ENCODE measurements around the gene NFATC1.

Gene NFATC1

DNA sequence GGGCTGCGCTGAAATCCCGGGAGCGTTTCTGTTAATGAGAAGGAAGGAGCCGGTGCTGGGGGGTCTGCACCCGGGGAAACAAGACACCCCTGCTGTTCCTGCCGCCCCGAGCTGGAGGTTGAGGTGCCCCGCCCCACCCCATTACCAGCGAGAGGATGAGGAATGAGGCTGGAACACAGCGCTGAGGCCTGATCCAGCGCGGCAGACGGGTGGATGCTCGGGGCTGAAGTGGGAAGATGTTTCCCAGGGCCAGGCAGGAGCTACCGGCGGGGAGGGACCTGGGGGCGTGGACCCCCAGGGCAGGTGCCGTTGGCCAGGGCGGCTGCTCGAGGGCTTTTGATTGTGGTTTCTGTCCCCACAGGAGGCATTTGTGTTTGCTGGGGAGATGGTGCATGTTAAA, 149.5 kb downstream of the NFATC1 start:
- H3K36me3 ChIP-seq (ENCODE audit: insufficient read depth, low read length), result no peaks in the 10 kb centered on the region
- H3K4me3 ChIP-seq (ENCODE audit: low read depth in 1 of 2, low read length in 2 of 2), result no peak overlapping the region
- H3K9me3 ChIP-seq (ENCODE audit: insufficient read depth, low read length, severe bottlenecking), result no peaks in the 10 kb centered on the region
- TF ChIP-seq, protein P1, sequence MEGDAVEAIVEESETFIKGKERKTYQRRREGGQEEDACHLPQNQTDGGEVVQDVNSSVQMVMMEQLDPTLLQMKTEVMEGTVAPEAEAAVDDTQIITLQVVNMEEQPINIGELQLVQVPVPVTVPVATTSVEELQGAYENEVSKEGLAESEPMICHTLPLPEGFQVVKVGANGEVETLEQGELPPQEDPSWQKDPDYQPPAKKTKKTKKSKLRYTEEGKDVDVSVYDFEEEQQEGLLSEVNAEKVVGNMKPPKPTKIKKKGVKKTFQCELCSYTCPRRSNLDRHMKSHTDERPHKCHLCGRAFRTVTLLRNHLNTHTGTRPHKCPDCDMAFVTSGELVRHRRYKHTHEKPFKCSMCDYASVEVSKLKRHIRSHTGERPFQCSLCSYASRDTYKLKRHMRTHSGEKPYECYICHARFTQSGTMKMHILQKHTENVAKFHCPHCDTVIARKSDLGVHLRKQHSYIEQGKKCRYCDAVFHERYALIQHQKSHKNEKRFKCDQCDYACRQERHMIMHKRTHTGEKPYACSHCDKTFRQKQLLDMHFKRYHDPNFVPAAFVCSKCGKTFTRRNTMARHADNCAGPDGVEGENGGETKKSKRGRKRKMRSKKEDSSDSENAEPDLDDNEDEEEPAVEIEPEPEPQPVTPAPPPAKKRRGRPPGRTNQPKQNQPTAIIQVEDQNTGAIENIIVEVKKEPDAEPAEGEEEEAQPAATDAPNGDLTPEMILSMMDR (IDR thresholded peaks at IDR 0.05; ENCODE audit: borderline replicate concordance, extremely low read depth, low read length, poor library complexity, severe bottlenecking), result no peak
- TF ChIP-seq EZH2 (IDR thresholded peaks at IDR 0.05; ENCODE audit: borderline replicate concordance, low read depth, low read length, severe bottlenecking), result no peak
- DNase-seq (no peak), ATAC-seq (ENCODE audit: insufficient read depth, low read depth) (no peak)
- H3K4me1 ChIP-seq (ENCODE audit: insufficient read depth, low read length), result no peaks in the 10 kb centered on the region
- no peaks in the 10 kb centered on the region for H4K20me1 ChIP-seq (ENCODE audit: insufficient read depth, low read length)
- H3K27ac ChIP-seq (ENCODE audit: low read length), result no peak overlapping the region
- no peak overlapping the region for H3K4me2 ChIP-seq (ENCODE audit: insufficient read depth, low read length)
- H3K9ac ChIP-seq (ENCODE audit: low read depth, low read length), result no peak overlapping the region
- no peaks in the 10 kb centered on the region for H3K79me2 ChIP-seq (ENCODE audit: insufficient read depth, low read length)
- H3K27me3 ChIP-seq (ENCODE audit: insufficient read depth, low read length, poor library complexity), result no peaks in the 10 kb centered on the region
- no peak overlapping the region for H2AFZ ChIP-seq (ENCODE audit: low read depth, low read length)

- Histone ChIP-seq H3K4me3 (ENCODE audit: low read depth in 1 of 2, low read length in 2 of 2) (no peak overlapping the region), H3K4me2 (ENCODE audit: insufficient read depth, low read length) (no peak overlapping the region), H3K9ac (ENCODE audit: low read depth, low read length) (no peak overlapping the region), H3K27me3 (ENCODE audit: insufficient read depth, low read length, poor library complexity) (no peaks in the 10 kb centered on the region), H3K79me2 (ENCODE audit: insufficient read depth, low read length) (no peaks in the 10 kb centered on the region), H3K4me1 (ENCODE audit: insufficient read depth, low read length) (no peaks in the 10 kb centered on the region), H3K9me3 (ENCODE audit: insufficient read depth, low read length, severe bottlenecking) (no peaks in the 10 kb centered on the region), H2AFZ (ENCODE audit: low read depth, low read length) (no peak overlapping the region), H3K36me3 (ENCODE audit: insufficient read depth, low read length) (no peaks in the 10 kb centered on the region), H4K20me1 (ENCODE audit: insufficient read depth, low read length) (no peaks in the 10 kb centered on the region), H3K27ac (ENCODE audit: low read length) (no peak overlapping the region)
- ATAC-seq (ENCODE audit: insufficient read depth, low read depth) (no peak), DNase-seq (no peak)
- TF ChIP-seq, protein P1 (IDR thresholded peaks at IDR 0.05; ENCODE audit: borderline replicate concordance, extremely low read depth, low read length, poor library complexity, severe bottlenecking), result no peak
- TF ChIP-seq EZH2 (IDR thresholded peaks at IDR 0.05; ENCODE audit: borderline replicate concordance, low read depth, low read length, severe bottlenecking), result no peak
These were observed 150.0 kb downstream of the NFATC1 start for GRCh38 chr18:79545736-79546171.

DNA sequence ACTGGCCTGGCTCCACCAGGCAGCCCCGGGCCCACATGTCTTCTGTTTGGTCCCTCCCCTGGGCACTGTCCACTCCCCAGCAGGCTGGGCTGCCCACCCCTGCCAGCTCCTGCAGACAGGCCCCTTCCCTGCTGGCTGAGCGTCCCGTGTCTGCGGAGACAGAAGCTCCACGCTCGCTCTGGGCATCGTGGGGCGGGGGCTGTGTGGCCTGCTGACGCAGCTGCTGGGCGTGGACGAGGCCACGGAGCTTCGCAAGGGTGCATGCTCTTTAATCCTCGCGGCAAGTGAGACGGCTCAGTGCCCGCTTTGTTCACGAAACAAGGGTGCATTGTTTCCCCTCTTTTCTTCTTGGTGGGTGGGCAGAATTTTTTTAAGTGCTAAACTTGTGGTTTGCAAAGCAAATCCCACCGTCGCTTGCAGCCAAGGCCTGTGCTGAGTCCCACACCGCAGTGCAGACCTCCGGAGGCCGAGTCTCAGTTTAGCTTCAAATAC, 151.1 kb downstream of the NFATC1 start:
- H3K27me3 ChIP-seq (ENCODE audit: insufficient read depth, low read length, poor library complexity), result no peaks in the 10 kb centered on the region
- ATAC-seq (ENCODE audit: insufficient read depth, low read depth), result no peak
- no peaks in the 10 kb centered on the region for H3K4me1 ChIP-seq (ENCODE audit: insufficient read depth, low read length)
- TF ChIP-seq EZH2 (IDR thresholded peaks at IDR 0.05; ENCODE audit: borderline replicate concordance, low read depth, low read length, severe bottlenecking), result no peak
- TF ChIP-seq, protein P1 (IDR thresholded peaks at IDR 0.05; ENCODE audit: borderline replicate concordance, extremely low read depth, low read length, poor library complexity, severe bottlenecking), result no peak
- H3K27ac ChIP-seq (ENCODE audit: low read length), result no peak overlapping the region
- H3K4me3 ChIP-seq (ENCODE audit: low read depth in 1 of 2, low read length in 2 of 2), result no peak overlapping the region
- H2AFZ ChIP-seq (ENCODE audit: low read depth, low read length), result no peak overlapping the region
- no peak overlapping the region for H3K9ac ChIP-seq (ENCODE audit: low read depth, low read length)
- H3K9me3 ChIP-seq (ENCODE audit: insufficient read depth, low read length, severe bottlenecking), result no peaks in the 10 kb centered on the region
- no peak overlapping the region for H3K4me2 ChIP-seq (ENCODE audit: insufficient read depth, low read length)
- no peaks in the 10 kb centered on the region for H3K79me2 ChIP-seq (ENCODE audit: insufficient read depth, low read length)
- no peaks in the 10 kb centered on the region for H4K20me1 ChIP-seq (ENCODE audit: insufficient read depth, low read length)
- DNase-seq, result no peak
- no peaks in the 10 kb centered on the region for H3K36me3 ChIP-seq (ENCODE audit: insufficient read depth, low read length)

Data from DND-41 (cell line).